ENCODE measurements around the gene IGF1. TPM values are rescaled to one million over a fixed set of nuclear protein-coding genes. Genes with fewer than 3 reads are reported as not detected.

The IGF1 gene
- total and polyA plus RNA-seq, 9 of the 15 experiments (the other 6 are each of a cell fraction or from before 2014, with no cell fraction given) = 3.7 to 13.9 (median 4.5) TPM

- no peak for FAIRE-seq
- Histone ChIP-seq H3K9me1 (ENCODE audit: control insufficient read depth, insufficient read depth, low read length) (no peaks in the 10 kb centered on the region), H3K4me2 (ENCODE audit: insufficient read depth, low read length) (no peak overlapping the region), H3K4me3 (no peak overlapping the region), H3K79me2 (ENCODE audit: control insufficient read depth, insufficient read depth, low read length) (0 out of 3 replicates have a peak, but pooled peaks cover 3% of the 10 kb centered on the region), H3K36me3 (ENCODE audit: control insufficient read depth, insufficient read depth, low read length) (no peaks in the 10 kb centered on the region), H3K27me3 (ENCODE audit: control insufficient read depth in 2 of 2, insufficient read depth in 2 of 2, low read length in 2 of 2) (no peaks in the 10 kb centered on the region), H3K9ac (ENCODE audit: insufficient read depth in 1 of 2, low read depth in 2 of 2, low read length in 2 of 2) (no peak overlapping the region), H3K9me3 (replicated peaks; ENCODE audit: control insufficient read depth, insufficient read depth, low read depth, low read length) (no peaks in the 10 kb centered on the region), H3K4me1 (replicated peaks in 1 of 2; ENCODE audit: control insufficient read depth in 2 of 2, insufficient read depth in 2 of 2, low read length in 2 of 2) (peaks cover 10 to 63% of the 10 kb centered on the region in 2 experiments), H4K20me1 (replicated peaks; ENCODE audit: control insufficient read depth, insufficient read depth, low read length) (no peaks in the 10 kb centered on the region), H3K27ac (ENCODE audit: extremely low read depth, low read depth, low read length) (peak overlapping the region; percentile 70; the same call in 2 of the 3 replicates), H2AFZ (ENCODE audit: low read depth, low read length) (peak overlapping the region; percentile 44)
- intact Hi-C loops (cut with micrococcal nuclease) (loop anchor here (5.0 kb wide), 1 partner anchor 108 kb away; no protein-coding TSS in a partner anchor), in situ Hi-C loops (cut with MboI) (no loop called here)
- no TSS peak for BruUV-seq (replicated peaks)
- CTCF ChIA-PET (ENCODE audit: low intra/inter-chr PET ratio) = interaction anchor here (1.1 kb wide), 1 partner anchor 9 kb away, joined by 3 read pairs; no protein-coding TSS in a partner anchor
- POLR2A ChIA-PET = no interaction called here
- peak in 1 of 4 experiments; percentile 32 for DNase-seq (ENCODE audit: extremely low read depth in 1 of 4, low spot score in 3 of 4)
- WGBS (ENCODE audit: insufficient coverage, low coverage, missing lambda C conversion rate) = 7% methylated on average over 5 of the region's 5 CpGs
- ATAC-seq = no peak
- TF ChIP-seq, protein P1, sequence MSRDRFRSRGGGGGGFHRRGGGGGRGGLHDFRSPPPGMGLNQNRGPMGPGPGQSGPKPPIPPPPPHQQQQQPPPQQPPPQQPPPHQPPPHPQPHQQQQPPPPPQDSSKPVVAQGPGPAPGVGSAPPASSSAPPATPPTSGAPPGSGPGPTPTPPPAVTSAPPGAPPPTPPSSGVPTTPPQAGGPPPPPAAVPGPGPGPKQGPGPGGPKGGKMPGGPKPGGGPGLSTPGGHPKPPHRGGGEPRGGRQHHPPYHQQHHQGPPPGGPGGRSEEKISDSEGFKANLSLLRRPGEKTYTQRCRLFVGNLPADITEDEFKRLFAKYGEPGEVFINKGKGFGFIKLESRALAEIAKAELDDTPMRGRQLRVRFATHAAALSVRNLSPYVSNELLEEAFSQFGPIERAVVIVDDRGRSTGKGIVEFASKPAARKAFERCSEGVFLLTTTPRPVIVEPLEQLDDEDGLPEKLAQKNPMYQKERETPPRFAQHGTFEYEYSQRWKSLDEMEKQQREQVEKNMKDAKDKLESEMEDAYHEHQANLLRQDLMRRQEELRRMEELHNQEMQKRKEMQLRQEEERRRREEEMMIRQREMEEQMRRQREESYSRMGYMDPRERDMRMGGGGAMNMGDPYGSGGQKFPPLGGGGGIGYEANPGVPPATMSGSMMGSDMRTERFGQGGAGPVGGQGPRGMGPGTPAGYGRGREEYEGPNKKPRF (IDR thresholded peaks at IDR 0.05; ENCODE audit: low read depth, low read length) = no peak
- TF ChIP-seq ARHGAP35 (IDR thresholded peaks at IDR 0.05; ENCODE audit: partially characterized antibody) (no peak), SMARCA5 (IDR thresholded peaks at IDR 0.05) (no peak), PTTG1 (tag; IDR thresholded peaks at IDR 0.05; ENCODE audit: low read depth) (no peak), SRSF3 (IDR thresholded peaks at IDR 0.05; ENCODE audit: insufficient read depth, low read length) (no peak)
- TF ChIP-seq, protein P2, sequence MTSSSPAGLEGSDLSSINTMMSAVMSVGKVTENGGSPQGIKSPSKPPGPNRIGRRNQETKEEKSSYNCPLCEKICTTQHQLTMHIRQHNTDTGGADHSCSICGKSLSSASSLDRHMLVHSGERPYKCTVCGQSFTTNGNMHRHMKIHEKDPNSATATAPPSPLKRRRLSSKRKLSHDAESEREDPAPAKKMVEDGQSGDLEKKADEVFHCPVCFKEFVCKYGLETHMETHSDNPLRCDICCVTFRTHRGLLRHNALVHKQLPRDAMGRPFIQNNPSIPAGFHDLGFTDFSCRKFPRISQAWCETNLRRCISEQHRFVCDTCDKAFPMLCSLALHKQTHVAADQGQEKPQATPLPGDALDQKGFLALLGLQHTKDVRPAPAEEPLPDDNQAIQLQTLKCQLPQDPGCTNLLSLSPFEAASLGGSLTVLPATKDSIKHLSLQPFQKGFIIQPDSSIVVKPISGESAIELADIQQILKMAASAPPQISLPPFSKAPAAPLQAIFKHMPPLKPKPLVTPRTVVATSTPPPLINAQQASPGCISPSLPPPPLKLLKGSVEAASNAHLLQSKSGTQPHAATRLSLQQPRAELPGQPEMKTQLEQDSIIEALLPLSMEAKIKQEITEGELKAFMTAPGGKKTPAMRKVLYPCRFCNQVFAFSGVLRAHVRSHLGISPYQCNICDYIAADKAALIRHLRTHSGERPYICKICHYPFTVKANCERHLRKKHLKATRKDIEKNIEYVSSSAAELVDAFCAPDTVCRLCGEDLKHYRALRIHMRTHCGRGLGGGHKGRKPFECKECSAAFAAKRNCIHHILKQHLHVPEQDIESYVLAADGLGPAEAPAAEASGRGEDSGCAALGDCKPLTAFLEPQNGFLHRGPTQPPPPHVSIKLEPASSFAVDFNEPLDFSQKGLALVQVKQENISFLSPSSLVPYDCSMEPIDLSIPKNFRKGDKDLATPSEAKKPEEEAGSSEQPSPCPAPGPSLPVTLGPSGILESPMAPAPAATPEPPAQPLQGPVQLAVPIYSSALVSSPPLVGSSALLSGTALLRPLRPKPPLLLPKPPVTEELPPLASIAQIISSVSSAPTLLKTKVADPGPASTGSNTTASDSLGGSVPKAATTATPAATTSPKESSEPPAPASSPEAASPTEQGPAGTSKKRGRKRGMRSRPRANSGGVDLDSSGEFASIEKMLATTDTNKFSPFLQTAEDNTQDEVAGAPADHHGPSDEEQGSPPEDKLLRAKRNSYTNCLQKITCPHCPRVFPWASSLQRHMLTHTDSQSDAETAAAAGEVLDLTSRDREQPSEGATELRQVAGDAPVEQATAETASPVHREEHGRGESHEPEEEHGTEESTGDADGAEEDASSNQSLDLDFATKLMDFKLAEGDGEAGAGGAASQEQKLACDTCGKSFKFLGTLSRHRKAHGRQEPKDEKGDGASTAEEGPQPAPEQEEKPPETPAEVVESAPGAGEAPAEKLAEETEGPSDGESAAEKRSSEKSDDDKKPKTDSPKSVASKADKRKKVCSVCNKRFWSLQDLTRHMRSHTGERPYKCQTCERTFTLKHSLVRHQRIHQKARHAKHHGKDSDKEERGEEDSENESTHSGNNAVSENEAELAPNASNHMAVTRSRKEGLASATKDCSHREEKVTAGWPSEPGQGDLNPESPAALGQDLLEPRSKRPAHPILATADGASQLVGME (CRISPR knock-in tag; IDR thresholded peaks at IDR 0.05) = no peak
Observed at GRCh38 chr12:102425109-102426039, 55.0 kb downstream of the IGF1 start.

Data from K562 (cell line).